G401 (cell line): Measurements from ENCODE around the gene PLCE1. TPM values are rescaled to one million over a fixed set of nuclear protein-coding genes. Genes with fewer than 3 reads are reported as not detected.
A peak's percentile ranks its signal among the peaks of the same experiment; 100 is the strongest.

Experiments
- DNase-seq: peaks from one replicate; pipeline ENCODE4 v3.0.0-alpha.2; 2015; ENCODE audit warnings: low spot score
- in situ Hi-C: cut with HindIII; loops from 2 replicates; pipeline ENCODE4 v1.10.0; 2016; ENCODE audit warnings: low sequenced_read_pairs, mixed read lengths
- total RNA-seq: library from RNA; depleted of rRNA; stranded (reverse); fragments of >200 nt; shearing (Covaris generic); gene quantifications from 2 replicates; pipeline ENCODE4 v1.2.3, GENCODE V29; 2014

The PLCE1 gene
- total RNA-seq, 1 experiment from 2014 or later = 3.2 TPM

DNA sequence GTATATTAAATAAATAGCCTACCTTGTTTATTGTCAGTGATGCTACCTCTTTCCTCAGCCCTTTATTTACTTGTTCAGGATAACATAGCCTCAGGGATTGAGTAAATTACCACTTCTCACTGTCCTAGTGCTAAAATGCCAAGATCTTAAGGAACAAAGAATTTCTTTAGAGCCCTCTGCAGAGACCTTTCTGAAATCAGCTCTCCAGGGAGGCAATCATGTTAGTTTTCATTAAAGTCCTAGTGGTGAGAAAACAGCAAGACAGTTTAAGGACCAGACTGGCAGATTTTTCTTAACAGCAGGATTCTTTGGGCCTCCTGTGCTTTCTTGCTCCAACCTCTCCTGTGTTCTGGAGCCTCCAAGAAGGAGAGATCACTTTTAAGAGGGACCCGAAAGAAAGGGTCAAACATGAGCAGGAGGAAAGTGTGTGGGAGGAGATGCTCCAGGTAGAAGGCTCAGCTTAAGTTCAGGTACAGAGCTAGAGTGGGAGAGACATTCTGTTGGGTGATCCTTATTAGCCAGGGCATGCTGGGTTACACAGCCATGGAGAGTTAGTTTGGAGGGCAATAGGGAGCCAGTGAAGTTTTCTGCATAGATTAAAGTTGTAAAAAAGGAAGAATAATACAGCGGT, 1.2 kb upstream of the PLCE1 start:
- in situ Hi-C loops = no loop called here
- peak; percentile 26 for DNase-seq

DNA sequence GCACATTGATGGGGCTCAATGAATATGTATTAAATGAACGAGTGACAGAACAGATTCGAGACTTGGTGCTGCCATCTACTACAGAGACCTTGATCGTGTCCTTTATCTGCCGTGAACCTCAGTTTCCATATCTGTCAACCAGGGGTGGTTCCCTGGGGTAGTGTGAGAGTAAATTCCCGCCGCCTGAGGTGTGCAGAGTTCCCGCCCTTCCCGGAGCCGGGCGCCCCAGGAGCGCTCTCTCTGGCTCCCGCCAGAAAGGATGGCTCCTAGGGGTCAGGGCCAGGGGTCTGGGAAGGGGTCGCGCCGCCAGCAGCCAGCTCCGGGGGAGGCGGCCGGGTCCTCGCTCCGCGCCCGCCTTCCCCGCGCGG, 333 bp upstream of the PLCE1 start:
- no peak for DNase-seq
- in situ Hi-C loops = no loop called here

DNA sequence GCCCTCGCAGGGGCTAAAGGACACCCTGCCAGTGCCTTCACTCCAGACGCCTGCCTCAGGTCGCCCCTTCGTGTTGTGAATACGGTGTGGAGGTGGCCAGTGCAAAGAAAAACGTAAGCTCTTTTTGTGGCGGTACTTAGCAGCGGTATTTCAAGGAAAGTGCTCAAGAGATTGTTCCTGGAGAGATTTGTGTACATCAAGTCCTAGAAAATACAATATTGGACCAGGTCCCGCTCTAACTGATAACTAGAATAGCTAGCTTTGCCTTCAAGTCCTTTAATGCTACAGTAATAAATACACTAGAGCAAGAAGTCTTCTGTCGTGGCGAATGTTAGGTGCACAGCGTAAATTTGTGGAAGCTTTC, 689 bp downstream of the PLCE1 start:
- no peak for DNase-seq

DNA sequence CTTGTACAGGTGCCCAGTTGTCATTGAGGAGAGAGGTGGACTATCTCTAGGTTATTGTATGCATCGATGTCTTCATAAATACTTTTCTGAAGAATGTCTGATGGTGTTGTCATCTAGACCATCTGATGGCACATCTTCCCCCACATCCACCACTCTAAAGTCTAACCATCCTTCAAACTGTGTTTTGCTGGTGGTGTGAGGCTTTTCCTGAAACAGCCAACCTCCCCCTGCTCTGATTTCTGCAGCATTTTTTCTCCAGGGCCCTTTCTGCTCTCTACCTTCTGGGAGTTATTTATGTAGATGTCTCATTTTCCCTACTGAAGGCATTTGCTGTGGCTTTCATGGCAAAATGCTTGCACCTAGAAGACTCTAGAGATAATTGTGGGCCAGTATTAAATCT, 1.5 kb downstream of the PLCE1 start:
- in situ Hi-C loops = no loop called here
- no peak for DNase-seq

More for the DNA sequence above, 689 bp downstream of the PLCE1 start:
- in situ Hi-C loops = no loop called here

DNA sequence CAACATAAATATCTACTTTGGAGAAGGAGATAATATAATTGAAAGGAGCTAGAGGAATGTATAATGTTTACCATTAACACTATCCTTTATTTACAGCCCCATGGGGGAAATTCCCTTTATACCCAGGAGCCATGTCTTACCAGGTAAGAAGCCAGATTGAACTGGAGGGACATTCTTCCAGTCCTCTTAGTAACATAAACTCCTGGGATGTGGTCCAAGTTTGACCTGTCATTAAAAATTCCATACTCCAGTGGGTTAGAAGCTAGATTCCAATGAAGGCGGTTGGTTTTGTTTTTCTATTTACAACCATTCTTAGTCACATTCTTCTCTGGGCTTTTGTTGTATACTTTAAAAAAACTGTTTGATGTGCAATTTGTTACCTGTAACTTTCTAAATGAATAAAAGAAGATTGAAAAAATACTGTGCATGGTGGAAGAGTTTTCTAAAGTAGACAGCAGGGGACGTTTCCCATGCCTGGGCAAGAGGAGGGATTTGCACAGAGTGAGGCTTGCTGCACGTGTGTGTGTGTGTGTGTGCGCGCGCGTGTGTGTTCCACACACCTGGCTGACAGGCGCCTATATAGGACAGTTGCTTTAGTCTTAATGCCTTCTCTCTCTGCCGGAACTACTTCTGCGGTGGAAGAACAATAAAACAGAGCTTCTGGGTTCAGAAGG, 2.0 kb downstream of the PLCE1 start:
- in situ Hi-C loops = no loop called here
- no peak for DNase-seq

DNA sequence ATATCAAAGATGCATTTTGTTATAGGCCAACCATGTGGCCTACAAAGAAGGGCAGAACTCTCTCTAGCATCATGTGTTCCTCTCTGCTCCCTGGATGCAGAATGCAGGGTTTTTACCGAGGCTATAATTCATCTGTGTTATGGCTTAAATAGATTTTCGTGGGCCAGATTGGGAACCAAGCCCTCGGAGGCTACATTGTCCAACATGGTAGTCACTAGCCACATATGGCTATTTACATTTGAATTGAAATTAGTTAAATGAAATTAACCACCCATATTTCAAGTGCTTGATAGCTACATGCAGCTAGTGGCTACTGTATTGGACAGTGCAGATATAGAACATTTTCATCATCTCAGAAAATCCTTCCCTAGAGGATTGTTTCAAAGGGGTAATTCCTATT, 2.8 kb downstream of the PLCE1 start:
- in situ Hi-C loops = no loop called here

DNA sequence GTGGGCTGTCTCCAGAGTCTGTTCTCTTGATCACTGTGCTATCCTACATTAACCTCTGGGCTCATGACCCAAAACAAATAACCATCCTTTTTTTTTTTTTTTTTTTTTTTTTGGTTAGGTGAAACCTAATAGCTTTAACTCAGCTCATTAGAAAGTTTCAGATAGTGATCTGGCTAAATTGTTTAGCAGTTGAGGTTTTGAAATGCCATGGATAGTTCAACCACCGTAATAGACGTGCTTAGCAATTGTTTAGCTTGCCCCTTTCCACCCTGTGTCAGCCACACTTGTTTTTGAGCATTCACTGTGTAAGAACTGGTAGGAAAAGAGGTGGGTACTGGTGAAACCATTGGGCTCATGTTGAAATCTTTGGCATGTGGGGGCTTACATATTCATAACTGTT, 3.8 kb downstream of the PLCE1 start:
- no peak for DNase-seq
- in situ Hi-C loops = no loop called here

More for the DNA sequence above, 2.8 kb downstream of the PLCE1 start:
- no peak for DNase-seq

DNA sequence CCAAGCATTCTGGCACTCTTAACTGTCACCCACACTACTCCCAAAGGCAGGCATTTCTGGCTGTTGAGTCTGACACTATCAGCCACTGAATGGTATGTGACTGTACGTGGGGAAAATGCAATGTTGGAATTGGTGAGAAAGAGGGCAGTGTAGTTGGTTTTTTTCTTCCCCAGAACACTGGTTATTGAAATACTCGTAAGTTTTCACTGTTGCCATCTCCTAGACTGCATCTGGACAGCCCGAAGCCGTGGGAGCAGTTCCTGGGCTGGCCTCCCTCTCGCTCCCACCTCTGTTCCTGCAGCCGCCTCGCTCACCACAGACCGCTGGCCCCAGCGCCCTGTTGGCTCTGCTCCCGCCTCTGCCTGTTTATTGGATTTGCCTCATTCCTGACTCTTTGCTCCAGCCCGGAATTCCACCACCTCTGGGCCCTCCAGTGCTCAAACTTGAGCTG, 5.7 kb downstream of the PLCE1 start:
- in situ Hi-C loops = no loop called here
- DNase-seq = no peak

DNA sequence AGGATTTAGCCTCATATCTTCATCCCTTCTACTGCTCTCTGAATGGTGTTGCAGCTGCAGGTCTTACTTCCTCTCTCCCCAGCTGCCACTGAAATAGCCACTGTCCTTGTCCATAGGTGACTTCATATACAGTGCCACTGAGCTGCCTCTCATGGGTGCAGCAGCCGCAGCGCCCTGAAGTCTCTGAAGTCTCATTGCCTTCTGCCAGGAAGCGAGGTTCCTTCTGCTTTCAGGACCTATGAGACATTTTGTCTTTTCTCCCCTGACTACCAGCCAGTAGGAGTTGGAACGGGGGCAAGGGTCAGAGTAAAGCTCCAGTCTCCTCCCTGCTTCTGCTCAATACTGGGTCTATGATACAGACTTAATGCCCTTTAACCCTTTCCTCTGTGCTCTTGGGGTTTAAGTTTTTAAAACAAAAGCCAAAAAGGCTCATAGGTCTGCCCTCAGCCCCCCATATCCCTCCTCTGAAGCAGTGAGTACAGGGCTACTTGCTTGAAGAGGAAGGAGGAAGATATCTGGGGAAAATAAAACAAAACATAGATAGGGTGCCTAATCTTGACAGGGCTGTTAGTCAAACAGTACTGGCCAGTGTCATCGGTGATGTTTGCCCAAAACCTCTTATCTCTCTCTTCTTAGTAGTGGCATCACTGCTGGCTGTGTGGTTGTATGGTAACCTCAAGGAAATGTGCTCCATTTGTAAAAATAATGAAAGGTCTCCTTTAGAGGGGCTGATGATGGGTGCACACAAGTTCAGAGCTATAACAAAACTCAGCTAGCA, 7.1 kb downstream of the PLCE1 start:
- in situ Hi-C loops = no loop called here
- no peak for DNase-seq

DNA sequence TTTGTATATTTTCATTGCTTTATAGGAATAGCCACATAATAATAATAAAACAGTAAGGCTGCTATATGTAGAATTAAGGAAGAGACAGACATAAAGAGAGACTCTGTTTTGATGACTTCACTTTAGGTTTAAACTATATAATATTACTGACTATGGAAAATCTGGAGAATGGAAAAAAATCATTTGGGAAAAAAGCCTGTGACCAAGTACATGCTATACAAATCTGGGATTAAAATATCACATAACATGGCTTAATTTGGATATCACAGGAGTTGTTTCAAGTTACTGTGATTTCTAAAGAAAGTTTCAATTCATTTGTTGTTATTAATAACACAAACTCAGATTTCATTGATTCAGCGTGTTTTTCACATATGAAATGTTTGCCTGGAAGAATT, 7.7 kb downstream of the PLCE1 start:
- in situ Hi-C loops = no loop called here

DNA sequence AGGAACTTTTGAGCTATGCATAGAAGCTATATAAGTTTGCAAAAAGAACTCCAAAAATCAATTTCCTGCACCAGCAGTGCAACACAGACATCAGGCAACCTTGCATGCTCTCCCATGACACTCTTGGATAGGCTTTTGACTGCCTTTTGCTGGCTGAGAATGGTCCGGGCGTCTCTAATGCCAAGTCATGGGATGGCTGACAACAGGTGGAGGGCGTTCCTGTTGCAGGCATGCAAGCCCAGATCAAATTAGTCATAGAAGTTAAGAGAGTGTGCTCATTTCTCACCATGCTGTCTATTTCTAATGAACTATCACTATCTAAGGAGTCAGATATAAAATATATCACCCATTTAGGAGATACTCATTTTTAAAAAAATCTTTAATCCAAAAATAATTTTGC, 8.4 kb downstream of the PLCE1 start:
- no peak for DNase-seq
- in situ Hi-C loops = no loop called here

More for the DNA sequence above, 7.7 kb downstream of the PLCE1 start:
- DNase-seq = no peak

DNA sequence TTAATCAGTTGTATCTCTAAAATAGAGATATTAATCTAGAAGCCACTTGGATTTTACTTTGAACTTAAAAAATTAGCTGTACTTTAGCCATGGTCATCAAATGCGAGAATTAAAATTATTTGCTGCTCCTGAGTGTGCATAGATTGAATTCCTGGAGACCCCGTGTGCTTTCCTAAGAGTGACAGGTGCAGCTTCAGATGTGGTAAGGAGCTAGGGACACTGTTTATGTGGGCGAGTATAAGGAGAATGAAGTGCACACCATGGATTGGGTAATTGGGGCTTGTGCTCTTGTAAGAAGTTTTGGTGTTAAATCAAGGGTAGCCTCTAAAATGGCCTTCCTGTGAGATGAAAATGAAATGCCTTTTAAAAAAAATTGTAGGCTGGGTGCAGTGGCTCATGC, 9.8 kb downstream of the PLCE1 start:
- no peak for DNase-seq
- in situ Hi-C loops = no loop called here

DNA sequence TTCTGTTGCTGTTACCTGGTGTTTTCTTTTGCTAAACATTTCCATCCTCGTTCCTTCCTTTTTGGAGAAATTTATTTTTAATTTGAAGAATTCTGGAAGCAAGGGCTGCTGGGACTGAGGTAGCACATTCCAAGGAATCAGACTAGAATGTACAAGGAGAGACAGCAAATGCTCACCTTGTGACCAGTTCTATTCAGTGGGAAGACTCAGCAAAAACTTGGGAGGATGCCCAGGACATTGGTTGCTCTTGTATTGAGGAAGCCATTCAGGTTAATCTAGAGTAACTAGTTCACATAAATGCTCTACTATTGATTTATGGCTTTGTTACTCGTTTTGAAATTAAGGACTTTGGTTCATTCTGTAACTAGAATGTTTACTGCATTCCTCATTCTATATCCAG, 11.3 kb downstream of the PLCE1 start:
- in situ Hi-C loops = no loop called here
- DNase-seq = no peak

DNA sequence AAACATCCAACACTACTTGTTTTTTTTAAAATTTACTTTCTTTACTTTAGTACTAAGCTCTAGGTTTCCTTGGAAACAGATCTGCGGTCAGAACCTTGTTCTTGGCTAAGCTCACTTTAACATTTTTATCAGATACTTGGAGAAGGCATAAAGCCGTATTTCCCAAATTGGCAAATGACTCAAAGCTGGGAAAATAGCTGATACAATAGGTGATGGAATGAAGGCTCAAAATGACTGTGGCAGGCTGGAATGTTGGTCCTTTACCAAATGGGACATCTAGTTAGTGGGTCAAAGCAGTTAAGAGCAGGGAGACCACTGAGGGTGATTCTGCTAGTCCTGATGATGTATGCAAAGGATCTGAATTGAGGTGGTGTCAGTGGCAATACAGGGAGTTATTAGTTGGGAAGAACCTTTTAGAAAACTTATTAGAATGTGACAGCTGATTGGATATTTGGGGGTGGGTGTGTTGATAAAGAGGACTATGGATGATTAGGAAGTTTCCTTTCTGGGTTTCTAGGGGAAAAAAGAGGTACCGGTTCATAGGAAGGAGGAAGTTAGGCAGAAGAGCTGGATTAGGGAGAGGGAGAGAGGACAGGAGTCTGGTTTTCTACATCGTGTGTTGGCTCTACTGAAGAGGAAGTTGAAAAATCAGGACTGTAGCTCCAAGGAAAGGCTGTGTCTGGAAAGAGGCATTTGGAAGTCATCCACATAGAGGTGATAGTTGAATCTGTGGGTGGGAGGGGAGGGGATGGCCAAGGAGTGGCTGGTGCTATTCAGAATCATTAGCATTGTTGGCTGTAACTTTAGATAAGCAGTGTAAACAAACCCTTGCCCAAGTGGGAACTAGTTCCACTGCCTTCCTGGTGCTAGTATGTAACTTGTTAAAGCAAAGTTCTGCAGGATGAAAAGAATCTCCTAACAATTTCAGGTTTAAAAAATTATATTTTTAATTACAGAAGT, 13.1 kb downstream of the PLCE1 start:
- DNase-seq = no peak
- in situ Hi-C loops = no loop called here

DNA sequence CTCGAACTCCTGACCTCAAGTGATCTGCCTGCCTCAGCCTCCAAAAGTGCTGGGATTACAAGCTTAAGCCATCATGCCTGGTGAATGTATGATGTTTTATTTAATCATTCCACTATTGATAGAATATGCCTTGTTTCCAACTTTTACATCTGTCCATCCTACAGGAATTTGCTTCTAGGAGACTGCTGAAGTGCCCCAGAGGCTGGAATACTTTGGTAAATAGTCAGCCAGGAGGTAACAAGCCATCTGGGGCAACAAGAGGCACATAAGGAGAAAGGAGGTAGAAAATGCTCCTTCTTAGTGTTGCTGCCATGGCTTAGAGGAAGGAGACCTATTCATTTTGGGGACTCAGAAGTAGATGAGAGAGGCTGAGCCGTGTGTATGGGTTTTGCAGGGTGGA, 14.8 kb downstream of the PLCE1 start:
- no peak for DNase-seq
- in situ Hi-C loops = no loop called here

DNA sequence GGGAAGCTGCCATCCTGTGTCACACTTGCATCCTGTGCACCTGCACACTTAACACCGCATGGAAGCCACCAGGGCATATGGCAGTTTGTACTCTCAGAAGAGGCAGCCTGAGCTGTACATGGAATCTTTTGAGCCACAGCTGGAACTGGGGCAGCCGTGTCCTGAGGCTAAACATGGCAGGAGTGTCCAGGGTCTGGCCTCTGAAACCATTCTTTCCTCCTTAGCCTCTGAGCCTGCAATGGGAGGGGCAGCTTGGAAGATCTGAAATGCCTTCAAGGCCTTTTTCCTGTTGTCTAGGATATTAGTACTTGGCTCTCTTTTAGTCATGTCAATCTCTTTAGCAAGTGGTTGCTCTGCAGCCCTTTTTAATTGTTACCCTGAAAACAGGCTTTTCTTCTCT, 16.4 kb downstream of the PLCE1 start:
- in situ Hi-C loops = no loop called here
- no peak for DNase-seq

DNA sequence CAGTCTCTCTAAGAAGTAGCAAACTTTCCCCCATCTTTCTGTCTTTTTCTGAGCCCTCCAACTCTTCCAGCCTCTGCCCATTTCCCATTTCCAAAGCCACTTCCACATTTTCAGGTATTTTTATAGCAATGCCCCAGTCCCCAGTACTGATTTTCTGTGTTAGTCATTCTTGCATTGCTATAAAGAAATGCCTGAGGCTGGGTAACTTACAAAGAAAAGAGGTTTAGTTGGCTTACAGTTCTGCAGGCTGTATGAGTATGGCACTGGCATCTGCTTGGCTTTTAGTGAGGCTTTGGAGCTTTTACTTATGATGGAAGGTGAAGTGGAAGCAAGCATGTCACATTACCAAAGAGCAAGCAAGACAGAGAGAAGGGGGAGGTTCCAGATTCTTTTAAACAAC, 17.2 kb downstream of the PLCE1 start:
- no peak for DNase-seq
- in situ Hi-C loops = no loop called here

DNA sequence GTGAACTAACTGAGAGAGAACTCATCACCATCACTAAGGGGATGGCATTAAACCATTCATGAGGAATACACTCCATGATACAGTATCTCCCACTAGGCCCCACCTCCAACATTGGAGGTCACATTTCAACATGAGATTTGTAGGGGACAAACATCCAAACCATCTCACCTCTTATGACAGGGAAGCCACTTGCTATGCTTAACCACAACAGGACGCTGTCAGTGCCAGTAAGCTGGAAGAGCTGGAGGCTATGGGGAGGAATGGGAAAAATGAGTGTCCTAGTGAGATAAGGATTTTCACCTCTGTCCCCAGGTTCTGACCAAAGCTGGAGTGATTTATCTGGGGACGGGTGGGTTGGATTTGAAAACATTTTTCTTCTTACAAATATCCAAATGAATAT, 17.6 kb downstream of the PLCE1 start:
- in situ Hi-C loops = no loop called here
- no peak for DNase-seq

DNA sequence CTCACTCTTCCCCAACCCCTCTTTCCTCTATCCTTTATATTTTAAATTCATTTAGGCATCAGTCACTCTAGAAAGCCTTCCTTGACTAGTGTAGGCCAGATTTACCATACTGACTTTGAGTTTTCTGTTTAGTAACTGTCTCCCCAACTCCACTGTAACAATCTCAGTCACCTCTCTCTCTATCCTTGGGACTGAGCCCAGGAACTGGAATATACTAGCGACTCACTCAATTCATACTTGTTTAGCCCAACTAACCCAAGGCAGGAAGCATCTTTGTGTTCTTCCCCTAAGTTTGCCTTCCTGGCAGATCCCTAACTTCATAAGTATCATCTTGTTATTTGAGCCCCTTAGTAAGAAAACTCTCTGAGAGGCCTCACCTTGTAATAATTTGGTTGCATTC, 19.1 kb downstream of the PLCE1 start:
- DNase-seq = no peak
- in situ Hi-C loops = no loop called here
